ENCODE results near the gene MTTP.

Gene MTTP

GRCh38 chr4:99622341-99622740 is 47.7 kb downstream of the MTTP start:
- no peaks in the 10 kb centered on the region for H3F3A ChIP-seq (ENCODE audit: insufficient read depth, low read length)
- no peaks in the 10 kb centered on the region for H3K27me3 ChIP-seq (ENCODE audit: insufficient read depth, low read length)

GRCh38 chr4:99624141-99624719 is 49.6 kb downstream of the MTTP start:
- Histone ChIP-seq H2AFZ (ENCODE audit: low read length) (no peak overlapping the region), H3K9ac (ENCODE audit: low read length) (no peak overlapping the region), H3K36me3 (ENCODE audit: insufficient read depth, low read length) (no peaks in the 10 kb centered on the region), H4K20me1 (ENCODE audit: insufficient read depth, low read length) (no peaks in the 10 kb centered on the region), H3K4me1 (ENCODE audit: insufficient read depth, low read length, severe bottlenecking) (no peaks in the 10 kb centered on the region), H3K27ac (ENCODE audit: low read depth, low read length, poor library complexity, severe bottlenecking) (no peak overlapping the region), H3K4me3 (ENCODE audit: low read depth, low read length, poor library complexity, severe bottlenecking) (no peak overlapping the region), H3K9me3 (ENCODE audit: low read length) (no peaks in the 10 kb centered on the region), H3K27me3 (ENCODE audit: insufficient read depth, low read length) (no peaks in the 10 kb centered on the region), H3F3A (ENCODE audit: insufficient read depth, low read length) (no peaks in the 10 kb centered on the region), H3K79me2 (ENCODE audit: insufficient read depth, low read length) (no peaks in the 10 kb centered on the region), H3K9me2 (ENCODE audit: low read depth, low read length) (no peaks in the 10 kb centered on the region), H3K4me2 (ENCODE audit: low read length) (no peak overlapping the region)
- no peak for TF ChIP-seq EZH2 (IDR thresholded peaks at IDR 0.05; ENCODE audit: borderline replicate concordance, low read length)
- no peak for TF ChIP-seq CTCF (IDR thresholded peaks at IDR 0.05; ENCODE audit: low read length)

More at GRCh38 chr4:99622341-99622740, 47.7 kb downstream of the MTTP start:
- no peaks in the 10 kb centered on the region for H3K79me2 ChIP-seq (ENCODE audit: insufficient read depth, low read length)
- no peaks in the 10 kb centered on the region for H3K9me3 ChIP-seq (ENCODE audit: low read length)
- TF ChIP-seq CTCF (IDR thresholded peaks at IDR 0.05; ENCODE audit: low read length), result no peak
- TF ChIP-seq EZH2 (IDR thresholded peaks at IDR 0.05; ENCODE audit: borderline replicate concordance, low read length), result no peak
- H4K20me1 ChIP-seq (ENCODE audit: insufficient read depth, low read length), result no peaks in the 10 kb centered on the region
- no peak overlapping the region for H3K4me2 ChIP-seq (ENCODE audit: low read length)
- no peak overlapping the region for H3K4me3 ChIP-seq (ENCODE audit: low read depth, low read length, poor library complexity, severe bottlenecking)
- H3K27ac ChIP-seq (ENCODE audit: low read depth, low read length, poor library complexity, severe bottlenecking), result no peak overlapping the region
- H3K9me2 ChIP-seq (ENCODE audit: low read depth, low read length), result no peaks in the 10 kb centered on the region
- no peaks in the 10 kb centered on the region for H3K36me3 ChIP-seq (ENCODE audit: insufficient read depth, low read length)
- H2AFZ ChIP-seq (ENCODE audit: low read length), result no peak overlapping the region
- H3K9ac ChIP-seq (ENCODE audit: low read length), result no peak overlapping the region
- H3K4me1 ChIP-seq (ENCODE audit: insufficient read depth, low read length, severe bottlenecking), result no peaks in the 10 kb centered on the region

- Histone ChIP-seq H3K4me2 (ENCODE audit: low read length) (no peak overlapping the region), H3K36me3 (ENCODE audit: insufficient read depth, low read length) (no peaks in the 10 kb centered on the region), H3K9me3 (ENCODE audit: low read length) (no peaks in the 10 kb centered on the region), H3K27me3 (ENCODE audit: insufficient read depth, low read length) (no peaks in the 10 kb centered on the region), H3K4me1 (ENCODE audit: insufficient read depth, low read length, severe bottlenecking) (no peaks in the 10 kb centered on the region), H4K20me1 (ENCODE audit: insufficient read depth, low read length) (no peaks in the 10 kb centered on the region), H2AFZ (ENCODE audit: low read length) (no peak overlapping the region), H3K9me2 (ENCODE audit: low read depth, low read length) (no peaks in the 10 kb centered on the region), H3K27ac (ENCODE audit: low read depth, low read length, poor library complexity, severe bottlenecking) (no peak overlapping the region), H3K79me2 (ENCODE audit: insufficient read depth, low read length) (no peaks in the 10 kb centered on the region), H3F3A (ENCODE audit: insufficient read depth, low read length) (no peaks in the 10 kb centered on the region), H3K4me3 (ENCODE audit: low read depth, low read length, poor library complexity, severe bottlenecking) (no peak overlapping the region), H3K9ac (ENCODE audit: low read length) (no peak overlapping the region)
- no peak for TF ChIP-seq CTCF (IDR thresholded peaks at IDR 0.05; ENCODE audit: low read length)
- TF ChIP-seq EZH2 (IDR thresholded peaks at IDR 0.05; ENCODE audit: borderline replicate concordance, low read length), result no peak
Observed at GRCh38 chr4:99625369-99625768, 50.7 kb downstream of the MTTP start.

Data from OCI-LY1 (cell line).